GM23338 (cell line): ENCODE results near the gene EBF4.

Experiments
- CREB1 ChIP-seq: fragments of 250-450 bp; sonication (Bioruptor Pico); IDR thresholded peaks from 2 replicates; pipeline ENCODE4 v1.5.0; 2020; ENCODE audit warnings: low read depth, mild to moderate bottlenecking, moderate library complexity
- CTCF ChIP-seq, 2 experiments: fragments of 200-600 bp in 1 of 2; sonication (generic) in 1 of 2; conservative IDR thresholded peaks; 2 replicates each; pipeline versions ENCODE4 v1.5.1 to v1.6.1; 2016 to 2017; ENCODE audit warnings: antibody characterized with exemption in 2 of 2, low read depth in 2 of 2, mild to moderate bottlenecking in 2 of 2, moderate library complexity in 1 of 2
- EZH2 ChIP-seq: fragments of 200-600 bp; sonication (generic); IDR thresholded peaks from one replicate; pipeline ENCODE4 v1.8.0; 2017; ENCODE audit warnings: antibody characterized with exemption, mild to moderate bottlenecking, low read depth; ENCODE audit not compliant: unreplicated experiment
- EZH2phosphoT487 ChIP-seq: fragments of 200-600 bp; sonication (generic); IDR thresholded peaks from one replicate; pipeline ENCODE4 v1.8.1; 2018; ENCODE audit warnings: antibody characterized with exemption; ENCODE audit not compliant: unreplicated experiment
- NANOG ChIP-seq: IDR thresholded peaks from 2 replicates; pipeline ENCODE4 v1.6.1; 2016; ENCODE audit warnings: antibody characterized with exemption, borderline replicate concordance
- POLR2AphosphoS5 ChIP-seq: IDR thresholded peaks from 2 replicates; pipeline ENCODE4 v1.6.1; 2016; ENCODE audit warnings: antibody characterized with exemption, low read depth

DNA sequence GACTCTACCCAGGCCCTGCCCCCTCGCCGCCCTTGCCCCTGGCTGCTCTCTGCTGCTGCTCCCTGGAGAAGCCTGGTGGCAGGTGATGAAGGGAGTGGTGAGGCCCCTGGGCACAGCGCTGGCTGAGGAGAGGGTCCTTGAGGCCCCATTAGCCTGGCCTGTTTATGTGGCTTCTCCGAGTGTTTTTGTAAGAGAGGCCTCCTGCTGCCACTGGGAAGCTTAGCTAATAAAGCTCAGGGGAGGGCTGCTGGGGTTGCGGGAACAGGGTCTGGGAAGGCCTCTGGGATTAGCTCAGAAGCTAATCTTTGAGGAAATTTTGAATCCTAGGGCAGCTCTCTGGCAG, 15.5 kb downstream of the EBF4 start:
- TF ChIP-seq CTCF (conservative IDR thresholded peaks at IDR 0.05; ENCODE audit: low read depth in 2 of 2): no peak
- no peak for TF ChIP-seq CREB1 (CRISPR knock-in tag)
- no peak for TF ChIP-seq EZH2phosphoT487
- TF ChIP-seq POLR2AphosphoS5: no peak
- no peak for TF ChIP-seq EZH2
- no peak for TF ChIP-seq NANOG
